Measurements from ENCODE around the gene NRL. TPM values are rescaled to one million over a fixed set of nuclear protein-coding genes. Genes with fewer than 3 reads are reported as not detected.

Gene NRL
- total and polyA plus RNA-seq, 2 donors (not counting 3 experiments of a cell fraction or from before 2014, with no cell fraction given): 0.71 to 1.1 TPM

DNA sequence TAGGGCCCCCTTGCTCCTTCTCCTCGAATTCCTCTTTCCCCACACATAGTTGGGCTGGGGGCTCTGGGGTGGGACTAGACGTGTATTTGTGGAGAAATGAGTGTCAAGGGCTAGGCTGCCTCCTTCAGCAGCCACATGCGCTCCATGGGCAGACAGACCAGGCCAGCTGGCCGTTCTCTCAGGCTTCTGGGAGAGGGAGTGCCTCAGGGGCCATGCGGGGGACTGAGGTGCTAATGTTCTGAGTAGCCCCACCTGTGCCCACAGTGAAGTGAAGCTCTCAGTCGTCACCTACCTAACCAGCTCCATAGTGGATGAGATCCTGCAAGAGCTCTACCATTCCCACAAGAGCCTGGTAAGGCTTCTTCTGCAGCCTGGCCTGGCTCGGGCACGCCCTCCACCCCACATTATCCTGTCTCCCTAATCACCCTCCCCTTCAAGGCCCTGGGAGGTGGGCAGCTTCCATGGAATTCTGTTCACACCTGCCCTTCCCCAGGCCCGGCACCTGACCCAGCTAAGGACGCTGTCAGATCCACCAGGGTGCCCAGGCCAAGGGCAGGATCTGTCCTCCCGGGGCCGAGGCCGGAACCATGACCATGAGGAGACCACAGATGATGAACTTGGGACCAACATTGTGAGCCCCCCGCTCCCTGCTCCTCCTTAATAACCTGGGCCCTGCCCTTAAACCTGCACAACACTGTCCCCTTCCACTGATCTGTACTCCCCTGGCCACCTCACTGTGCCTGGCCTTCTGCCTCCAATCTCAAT lies 52.4 kb downstream of the NRL start:
- no peak overlapping the region for H3K9ac ChIP-seq (replicated peaks; ENCODE audit: extremely low read depth, insufficient read depth, low read length)
- no peaks in the 10 kb centered on the region for H4K20me1 ChIP-seq (replicated peaks; ENCODE audit: control insufficient read depth, extremely low read depth, insufficient read depth, low read length)
- no peaks in the 10 kb centered on the region for H3K36me3 ChIP-seq (ENCODE audit: control insufficient read depth in 2 of 2, extremely low read depth in 1 of 2, insufficient read depth in 2 of 2, low read length in 2 of 2)
- ChIA-PET POLR2A (no interaction called here), CTCF (interaction anchor here (0.8 to 9.5 kb wide), 6 partner anchors 9 to 74 kb away, joined by 3 to 319 read pairs (median 3); partner anchors contain the start of genes PCK2 and PSME1)
- DNase-seq (ENCODE audit: low read depth, low spot score) (no peak), FAIRE-seq (no peak)
- H3K4me3 ChIP-seq (replicated peaks in 1 of 3; ENCODE audit: insufficient read depth in 1 of 3, low read depth in 1 of 3, low read length in 3 of 3): no peak overlapping the region
- no peaks in the 10 kb centered on the region for H3K79me2 ChIP-seq (ENCODE audit: control insufficient read depth, insufficient read depth, low read length)
- no peak for TF ChIP-seq EZH2 (IDR thresholded peaks at IDR 0.05; ENCODE audit: borderline replicate concordance, low read depth, low read length, severe bottlenecking)
- no peak for TF ChIP-seq JUN (IDR thresholded peaks at IDR 0.05; ENCODE audit: borderline replicate concordance, insufficient read depth, insufficient read length, low read depth)
- no peak for TF ChIP-seq POLR2AphosphoS5 (IDR thresholded peaks at IDR 0.05; ENCODE audit: insufficient read depth, low read depth, low read length)
- no peak for TF ChIP-seq FOS (IDR thresholded peaks at IDR 0.05; ENCODE audit: borderline replicate concordance, insufficient read depth, low read length)
- no peak for TF ChIP-seq GATA2 (IDR thresholded peaks at IDR 0.05; ENCODE audit: insufficient read depth, insufficient read length, low read depth, low read length)
- TF ChIP-seq, protein P1, sequence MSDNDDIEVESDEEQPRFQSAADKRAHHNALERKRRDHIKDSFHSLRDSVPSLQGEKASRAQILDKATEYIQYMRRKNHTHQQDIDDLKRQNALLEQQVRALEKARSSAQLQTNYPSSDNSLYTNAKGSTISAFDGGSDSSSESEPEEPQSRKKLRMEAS (IDR thresholded peaks at IDR 0.05; ENCODE audit: insufficient read depth, insufficient read length): no peak
- no peak for TF ChIP-seq POLR2A (IDR thresholded peaks at IDR 0.05; ENCODE audit: low read depth, low read length)
- H2AFZ ChIP-seq (ENCODE audit: low read depth, low read length): no peak overlapping the region
- intact Hi-C loops (cut with micrococcal nuclease) (no loop called here), dilution Hi-C loops (cut with MboI; ENCODE audit: extremely low pct_ligation_motif_present, low sequenced_read_pairs) (no loop called here)
- H3K4me1 ChIP-seq (ENCODE audit: control insufficient read depth, extremely low read depth, insufficient read depth, low read length): no peaks in the 10 kb centered on the region
- H3K27me3 ChIP-seq (ENCODE audit: control insufficient read depth in 2 of 2, insufficient read depth in 2 of 2, low read length in 2 of 2): peaks cover 0 to 1% of the 10 kb centered on the region in 2 experiments
- no peak overlapping the region for H3K27ac ChIP-seq (ENCODE audit: insufficient read depth, low read depth, low read length)
- H3K9me1 ChIP-seq (replicated peaks; ENCODE audit: control insufficient read depth, extremely low read depth, insufficient read depth, low read length): no peaks in the 10 kb centered on the region
- H3K9me3 ChIP-seq (replicated peaks; ENCODE audit: control insufficient read depth, insufficient read depth, low read length): no peaks in the 10 kb centered on the region
- BruUV-seq (replicated peaks): no TSS peak
- no peak overlapping the region for H3K4me2 ChIP-seq (ENCODE audit: insufficient read depth, low read length)

All from endothelial cell of umbilical vein (primary cell).